Measurements from ENCODE around the gene ENKUR. TPM values are rescaled to one million over a fixed set of nuclear protein-coding genes. Genes with fewer than 3 reads are reported as not detected.

Gene ENKUR
- total RNA-seq, 3 donors from 2014 or later (not counting 1 experiment from before 2014, with no cell fraction given): 0.48 to 3.0 (median 0.73) TPM

- no peaks in the 10 kb centered on the region for H3K9me3 ChIP-seq (ENCODE audit: control insufficient read depth, insufficient read depth, low read length)
- peaks cover 16% of the 10 kb centered on the region for H3K4me1 ChIP-seq (ENCODE audit: control insufficient read depth, insufficient read depth, low read length)
- TF ChIP-seq, protein P1, sequence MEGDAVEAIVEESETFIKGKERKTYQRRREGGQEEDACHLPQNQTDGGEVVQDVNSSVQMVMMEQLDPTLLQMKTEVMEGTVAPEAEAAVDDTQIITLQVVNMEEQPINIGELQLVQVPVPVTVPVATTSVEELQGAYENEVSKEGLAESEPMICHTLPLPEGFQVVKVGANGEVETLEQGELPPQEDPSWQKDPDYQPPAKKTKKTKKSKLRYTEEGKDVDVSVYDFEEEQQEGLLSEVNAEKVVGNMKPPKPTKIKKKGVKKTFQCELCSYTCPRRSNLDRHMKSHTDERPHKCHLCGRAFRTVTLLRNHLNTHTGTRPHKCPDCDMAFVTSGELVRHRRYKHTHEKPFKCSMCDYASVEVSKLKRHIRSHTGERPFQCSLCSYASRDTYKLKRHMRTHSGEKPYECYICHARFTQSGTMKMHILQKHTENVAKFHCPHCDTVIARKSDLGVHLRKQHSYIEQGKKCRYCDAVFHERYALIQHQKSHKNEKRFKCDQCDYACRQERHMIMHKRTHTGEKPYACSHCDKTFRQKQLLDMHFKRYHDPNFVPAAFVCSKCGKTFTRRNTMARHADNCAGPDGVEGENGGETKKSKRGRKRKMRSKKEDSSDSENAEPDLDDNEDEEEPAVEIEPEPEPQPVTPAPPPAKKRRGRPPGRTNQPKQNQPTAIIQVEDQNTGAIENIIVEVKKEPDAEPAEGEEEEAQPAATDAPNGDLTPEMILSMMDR (IDR thresholded peaks at IDR 0.05): no peak
- no peak overlapping the region for H3K27ac ChIP-seq (ENCODE audit: low read length)
- no peaks in the 10 kb centered on the region for H3K9me3 Mint-ChIP-seq
- intact Hi-C loops (cut with micrococcal nuclease): no loop called here
- 95% methylated on average over 7 of the region's 7 CpGs for WGBS (ENCODE audit: insufficient coverage)
- no peaks in the 10 kb centered on the region for H3K36me3 ChIP-seq (ENCODE audit: control insufficient read depth, insufficient read depth, low read length)
- H3K27me3 ChIP-seq (ENCODE audit: control insufficient read depth, insufficient read depth, low read length): no peaks in the 10 kb centered on the region
- DNase-seq (no peak), ATAC-seq (no peak)
- H3K4me1 Mint-ChIP-seq: peaks cover 15 to 22% of the 10 kb centered on the region in 2 donors
- peaks cover 0 to 2% of the 10 kb centered on the region in 2 donors for H3K27me3 Mint-ChIP-seq (ENCODE audit: low read depth in 2 of 2)
- H3K4me3 Mint-ChIP-seq: no peak overlapping the region
- no peaks in the 10 kb centered on the region for H3K36me3 Mint-ChIP-seq
- H3K27ac Mint-ChIP-seq: no peak overlapping the region
- H3K4me3 ChIP-seq (ENCODE audit: low read length): no peak overlapping the region
Observed at GRCh38 chr10:25059990-25060389, 44.0 kb upstream of the ENKUR start.

DNA sequence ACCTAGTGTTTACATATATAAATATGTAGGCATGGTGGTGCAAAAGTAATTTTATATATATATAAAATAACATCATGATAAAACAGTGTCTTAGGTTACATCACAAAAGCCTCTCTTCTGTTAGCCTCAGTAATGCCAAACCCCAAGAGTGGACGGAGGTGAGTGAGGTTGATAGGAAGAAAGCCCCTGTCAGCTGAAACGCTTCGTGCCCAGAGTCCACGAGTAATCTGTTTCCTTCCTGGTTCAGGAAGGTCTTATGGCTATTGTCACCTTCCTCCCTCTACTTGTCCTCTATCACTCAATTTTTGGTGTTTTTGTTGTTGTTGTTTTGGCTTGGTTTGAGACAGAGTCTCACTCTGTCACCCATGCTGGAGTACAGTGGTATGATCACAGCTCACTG lies 41.9 kb upstream of the ENKUR start:
- H3K4me3 ChIP-seq (ENCODE audit: low read length): no peak overlapping the region
- no peaks in the 10 kb centered on the region for H3K9me3 ChIP-seq (ENCODE audit: control insufficient read depth, insufficient read depth, low read length)
- Mint-ChIP-seq H3K4me1 (peaks cover 8 to 11% of the 10 kb centered on the region in 2 donors), H3K27ac (no peak overlapping the region), H3K9me3 (no peaks in the 10 kb centered on the region), H3K36me3 (no peaks in the 10 kb centered on the region), H3K4me3 (no peak overlapping the region), H3K27me3 (ENCODE audit: low read depth in 2 of 2) (peaks cover 0 to 6% of the 10 kb centered on the region in 2 donors)
- H3K27me3 ChIP-seq (ENCODE audit: control insufficient read depth, insufficient read depth, low read length): no peaks in the 10 kb centered on the region
- H3K4me1 ChIP-seq (ENCODE audit: control insufficient read depth, insufficient read depth, low read length): peaks cover 9% of the 10 kb centered on the region
- WGBS (ENCODE audit: insufficient coverage): 50% methylated on average over 1 of the region's 4 CpGs
- ATAC-seq (no peak), DNase-seq (no peak)
- intact Hi-C loops (cut with micrococcal nuclease): no loop called here
- no peaks in the 10 kb centered on the region for H3K36me3 ChIP-seq (ENCODE audit: control insufficient read depth, insufficient read depth, low read length)
- TF ChIP-seq, protein P1 (IDR thresholded peaks at IDR 0.05): no peak
- H3K27ac ChIP-seq (ENCODE audit: low read length): no peak overlapping the region

DNA sequence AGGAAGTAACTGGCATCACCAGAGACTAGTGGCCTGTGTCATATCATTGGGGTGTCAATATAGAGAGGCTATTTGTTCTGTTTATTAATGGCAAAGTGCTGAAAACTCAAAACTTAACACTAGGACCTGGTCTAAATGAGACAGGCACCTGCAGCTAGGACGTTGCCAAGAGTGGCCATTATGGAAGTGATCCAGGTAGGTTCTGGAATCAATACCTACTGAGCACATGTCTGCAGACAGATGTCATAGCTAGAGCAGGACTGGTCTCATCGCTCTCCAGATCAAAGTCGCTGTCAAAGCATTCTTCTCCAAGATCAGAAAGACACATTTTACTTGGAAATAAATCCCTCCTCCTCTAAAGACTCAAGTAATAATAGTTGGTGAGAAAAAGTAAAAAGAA lies 40.8 kb upstream of the ENKUR start:
- Mint-ChIP-seq H3K27me3 (ENCODE audit: low read depth in 2 of 2) (peaks cover 0 to 6% of the 10 kb centered on the region in 2 donors), H3K4me1 (no peaks in the 10 kb centered on the region), H3K4me3 (no peak overlapping the region), H3K9me3 (no peaks in the 10 kb centered on the region), H3K27ac (no peak overlapping the region), H3K36me3 (no peaks in the 10 kb centered on the region)
- H3K9me3 ChIP-seq (ENCODE audit: control insufficient read depth, insufficient read depth, low read length): no peaks in the 10 kb centered on the region
- ATAC-seq (no peak), DNase-seq (no peak)
- no peak overlapping the region for H3K27ac ChIP-seq (ENCODE audit: low read length)
- intact Hi-C loops (cut with micrococcal nuclease): no loop called here
- no peak overlapping the region for H3K4me3 ChIP-seq (ENCODE audit: low read length)
- 80% methylated on average over 3 of the region's 3 CpGs for WGBS (ENCODE audit: insufficient coverage)
- H3K4me1 ChIP-seq (ENCODE audit: control insufficient read depth, insufficient read depth, low read length): no peaks in the 10 kb centered on the region
- no peaks in the 10 kb centered on the region for H3K36me3 ChIP-seq (ENCODE audit: control insufficient read depth, insufficient read depth, low read length)
- no peaks in the 10 kb centered on the region for H3K27me3 ChIP-seq (ENCODE audit: control insufficient read depth, insufficient read depth, low read length)
- TF ChIP-seq, protein P1 (IDR thresholded peaks at IDR 0.05): no peak

GRCh38 chr10:25052012-25052411 lies 36.1 kb upstream of the ENKUR start:
- no peaks in the 10 kb centered on the region for H3K36me3 ChIP-seq (ENCODE audit: control insufficient read depth, insufficient read depth, low read length)
- intact Hi-C loops (cut with micrococcal nuclease): no loop called here
- Mint-ChIP-seq H3K27ac (no peak overlapping the region), H3K27me3 (ENCODE audit: low read depth in 2 of 2) (peaks cover 18 to 31% of the 10 kb centered on the region in 2 donors), H3K4me1 (no peaks in the 10 kb centered on the region), H3K4me3 (no peak overlapping the region), H3K9me3 (no peaks in the 10 kb centered on the region), H3K36me3 (no peaks in the 10 kb centered on the region)
- H3K4me3 ChIP-seq (ENCODE audit: low read length): no peak overlapping the region
- H3K9me3 ChIP-seq (ENCODE audit: control insufficient read depth, insufficient read depth, low read length): no peaks in the 10 kb centered on the region
- TF ChIP-seq, protein P1 (IDR thresholded peaks at IDR 0.05): no peak
- H3K4me1 ChIP-seq (ENCODE audit: control insufficient read depth, insufficient read depth, low read length): no peaks in the 10 kb centered on the region
- no CpG with 5 or more reads among the region's 1 CpG for WGBS (ENCODE audit: insufficient coverage)
- H3K27me3 ChIP-seq (ENCODE audit: control insufficient read depth, insufficient read depth, low read length): no peaks in the 10 kb centered on the region
- DNase-seq (no peak), ATAC-seq (no peak)
- H3K27ac ChIP-seq (ENCODE audit: low read length): no peak overlapping the region
